KOPT-K1 (cell line): Measurements from ENCODE around the gene ARHGEF1.

ENCODE experiments used
- H3K27ac ChIP-seq: fragments of 200-600 bp; sonication (generic); 2 replicates; pipeline ENCODE4 v1.5.1; 2016; ENCODE audit warnings: antibody characterized with exemption, mild to moderate bottlenecking, low read depth, low read length; ENCODE audit not compliant: poor library complexity, severe bottlenecking
- H3K36me3 ChIP-seq: fragments of 200-600 bp; sonication (generic); 2 replicates; pipeline ENCODE4 v1.5.1; 2017; ENCODE audit warnings: antibody characterized with exemption, mild to moderate bottlenecking, low read length, moderate library complexity; ENCODE audit not compliant: insufficient read depth
- H3K9me3 ChIP-seq: fragments of 200-600 bp; sonication (generic); 2 replicates; pipeline ENCODE4 v1.5.1; 2017; ENCODE audit warnings: antibody characterized with exemption, low read length, mild to moderate bottlenecking; ENCODE audit not compliant: insufficient read depth, poor library complexity, severe bottlenecking

The ARHGEF1 gene, protein sequence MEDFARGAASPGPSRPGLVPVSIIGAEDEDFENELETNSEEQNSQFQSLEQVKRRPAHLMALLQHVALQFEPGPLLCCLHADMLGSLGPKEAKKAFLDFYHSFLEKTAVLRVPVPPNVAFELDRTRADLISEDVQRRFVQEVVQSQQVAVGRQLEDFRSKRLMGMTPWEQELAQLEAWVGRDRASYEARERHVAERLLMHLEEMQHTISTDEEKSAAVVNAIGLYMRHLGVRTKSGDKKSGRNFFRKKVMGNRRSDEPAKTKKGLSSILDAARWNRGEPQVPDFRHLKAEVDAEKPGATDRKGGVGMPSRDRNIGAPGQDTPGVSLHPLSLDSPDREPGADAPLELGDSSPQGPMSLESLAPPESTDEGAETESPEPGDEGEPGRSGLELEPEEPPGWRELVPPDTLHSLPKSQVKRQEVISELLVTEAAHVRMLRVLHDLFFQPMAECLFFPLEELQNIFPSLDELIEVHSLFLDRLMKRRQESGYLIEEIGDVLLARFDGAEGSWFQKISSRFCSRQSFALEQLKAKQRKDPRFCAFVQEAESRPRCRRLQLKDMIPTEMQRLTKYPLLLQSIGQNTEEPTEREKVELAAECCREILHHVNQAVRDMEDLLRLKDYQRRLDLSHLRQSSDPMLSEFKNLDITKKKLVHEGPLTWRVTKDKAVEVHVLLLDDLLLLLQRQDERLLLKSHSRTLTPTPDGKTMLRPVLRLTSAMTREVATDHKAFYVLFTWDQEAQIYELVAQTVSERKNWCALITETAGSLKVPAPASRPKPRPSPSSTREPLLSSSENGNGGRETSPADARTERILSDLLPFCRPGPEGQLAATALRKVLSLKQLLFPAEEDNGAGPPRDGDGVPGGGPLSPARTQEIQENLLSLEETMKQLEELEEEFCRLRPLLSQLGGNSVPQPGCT

DNA sequence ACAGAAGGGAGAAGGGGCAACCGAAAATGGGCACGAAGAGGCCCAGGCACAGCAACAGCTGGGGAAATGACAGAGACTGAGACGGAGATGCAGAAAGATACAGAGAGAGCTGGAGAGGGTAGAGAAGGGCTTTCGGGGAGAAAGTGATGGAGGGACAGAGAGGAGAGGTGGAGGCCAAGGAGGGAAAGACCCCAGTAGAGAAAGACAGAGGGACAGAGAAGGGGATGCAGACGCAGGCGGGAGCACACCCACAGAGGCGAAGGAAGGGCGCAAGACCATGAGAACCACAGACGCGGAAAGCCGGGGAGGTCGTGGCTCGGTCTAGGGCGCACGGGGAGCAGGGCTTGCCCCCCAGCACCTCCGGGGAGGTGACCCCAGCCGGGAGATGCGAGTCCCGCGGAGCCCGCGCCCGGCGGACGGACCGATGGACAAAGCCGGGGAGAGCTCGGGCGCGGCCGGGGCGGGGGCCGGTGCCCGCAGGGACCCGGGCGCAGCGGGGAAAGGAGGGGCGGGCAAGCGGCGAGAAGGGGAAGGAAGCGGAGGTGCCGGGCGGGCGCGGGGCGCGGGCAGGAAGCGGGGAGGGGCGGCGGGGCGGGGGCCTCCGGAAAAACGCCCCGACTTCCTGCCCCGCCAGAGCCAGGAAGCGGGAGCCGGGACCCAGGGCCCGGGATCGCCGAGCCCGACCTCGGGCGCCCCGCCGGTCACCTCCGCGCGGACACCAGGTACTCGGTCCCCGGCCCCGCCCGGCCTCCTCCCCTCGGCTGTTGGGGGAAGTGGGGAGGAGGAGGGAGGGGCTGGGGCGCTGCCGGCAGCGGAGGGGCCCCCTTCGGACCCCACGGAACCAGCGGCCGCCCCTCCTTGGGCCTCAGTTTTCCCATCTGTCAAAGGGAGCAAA lies at the start of gene ARHGEF1:
Gene ARHGEF1, plus strand, starts transcription at position 617 of the 895 bp plus-strand sequence. CDS start 4,899 bp downstream, outside the sequence.
- H3K27ac ChIP-seq: peak within 1 kb of the TSS; percentile 97
- H3K9me3 ChIP-seq: no peaks in the 10 kb centered on the region
- H3K36me3 ChIP-seq: peaks cover 12% of the 10 kb centered on the region; the same call in 1 of the 2 replicates

DNA sequence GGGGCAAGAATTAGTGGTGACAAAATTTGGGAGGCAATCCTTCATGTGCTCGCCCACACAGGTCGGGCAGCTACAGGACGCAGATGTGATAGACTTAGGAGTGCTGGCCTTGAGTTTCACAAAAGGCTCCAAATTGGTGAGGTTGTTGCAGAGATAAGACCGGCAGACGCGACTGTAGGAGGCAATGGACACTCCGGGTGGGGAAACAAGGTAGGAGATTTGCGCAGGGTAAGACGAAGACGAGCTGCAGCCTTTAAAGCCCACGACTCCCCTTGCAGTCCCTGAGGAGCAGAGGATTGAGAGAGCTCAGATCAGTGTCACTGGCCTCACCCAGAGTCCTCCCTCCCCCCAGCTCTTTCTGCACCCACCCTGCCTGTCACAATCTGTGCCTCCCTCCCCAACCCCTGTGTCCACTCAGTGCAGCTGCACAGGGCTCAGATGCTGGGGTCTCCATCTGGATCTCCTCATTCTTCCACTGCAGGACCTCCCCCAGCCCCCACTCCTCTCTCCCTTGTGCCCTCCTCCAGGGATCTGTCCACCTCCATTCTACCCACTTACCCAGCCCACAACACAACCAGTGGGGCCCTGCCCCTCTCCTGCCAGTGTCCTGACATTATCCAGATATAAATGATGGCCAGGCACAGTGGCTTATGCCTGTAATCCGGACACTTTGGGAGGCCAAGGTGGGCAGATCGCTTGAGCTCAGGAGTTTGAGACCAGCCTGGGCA lies 44.8 kb upstream of the ARHGEF1 start:
- H3K27ac ChIP-seq: no peak overlapping the region
- no peaks in the 10 kb centered on the region for H3K36me3 ChIP-seq
- H3K9me3 ChIP-seq: no peaks in the 10 kb centered on the region

DNA sequence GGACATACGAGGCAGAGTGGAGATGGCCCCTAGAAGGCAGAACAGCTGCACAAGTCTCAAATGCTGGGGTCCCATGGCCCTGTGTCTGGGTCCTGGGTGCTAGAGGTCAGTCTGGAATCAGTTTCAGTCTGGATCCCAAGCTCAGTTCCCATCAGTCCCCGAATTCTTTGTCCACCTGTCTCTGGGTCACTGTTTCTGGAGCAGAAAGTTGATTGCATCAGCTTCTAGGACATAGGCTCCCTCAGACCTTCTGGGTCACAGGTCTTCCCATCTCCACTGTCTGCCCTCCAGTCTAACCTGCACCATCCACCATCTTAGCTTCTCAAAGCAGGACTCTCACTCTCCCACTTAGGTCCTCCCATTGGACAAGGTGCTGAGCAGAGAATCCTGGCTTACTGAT lies 43.8 kb upstream of the ARHGEF1 start:
- H3K27ac ChIP-seq: no peak overlapping the region
- H3K9me3 ChIP-seq: no peaks in the 10 kb centered on the region
- H3K36me3 ChIP-seq: no peaks in the 10 kb centered on the region

DNA sequence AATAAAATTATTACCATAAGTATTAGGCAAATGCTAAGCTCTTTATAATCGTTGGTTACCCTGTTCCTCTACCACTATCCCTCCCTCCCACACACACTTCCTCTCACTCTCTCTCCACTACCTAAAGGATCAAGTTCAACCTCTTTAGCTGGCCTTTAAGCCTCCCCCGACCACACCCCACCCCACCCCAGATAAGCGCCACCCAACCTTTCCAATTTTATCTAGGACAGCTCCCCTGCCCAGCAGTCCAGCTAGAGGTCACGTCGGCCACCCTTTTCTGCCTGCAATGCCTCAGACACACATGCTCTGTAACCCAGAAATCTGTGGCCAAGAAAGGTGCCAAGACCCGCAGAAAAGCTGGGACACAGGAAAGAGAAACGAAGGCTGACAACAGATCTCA lies 39.6 kb upstream of the ARHGEF1 start:
- Histone ChIP-seq H3K27ac (no peak overlapping the region), H3K36me3 (no peaks in the 10 kb centered on the region), H3K9me3 (no peaks in the 10 kb centered on the region)

DNA sequence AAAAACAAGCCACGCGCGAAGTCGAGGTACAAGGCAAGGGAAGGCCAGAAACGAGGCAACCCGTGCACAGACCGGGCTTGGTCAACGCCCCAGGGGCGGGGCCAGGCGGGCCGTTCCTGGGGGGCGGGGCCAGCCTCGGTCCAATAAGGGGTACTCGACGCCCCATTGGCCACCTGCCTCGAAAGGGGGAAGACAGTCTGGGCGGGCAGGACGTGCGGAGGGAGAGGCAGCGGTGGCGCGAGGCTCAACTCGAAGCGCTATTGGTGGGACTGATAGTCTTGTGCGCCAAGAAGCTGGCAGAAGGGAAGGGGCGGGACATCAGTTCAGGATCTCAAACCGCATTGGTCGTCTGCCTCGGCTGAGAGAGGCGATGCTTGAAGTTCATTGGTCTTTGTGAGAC lies 38.4 kb upstream of the ARHGEF1 start, which contains the start of gene LYPD4:
Gene LYPD4, minus strand, starts transcription at position 83 of the 400 bp plus-strand sequence. CDS start 5,398 bp downstream, outside the sequence.
- Histone ChIP-seq H3K9me3 (no peaks in the 10 kb centered on the region), H3K27ac (no peak within 1 kb of the TSS), H3K36me3 (no peaks in the 10 kb centered on the region)

DNA sequence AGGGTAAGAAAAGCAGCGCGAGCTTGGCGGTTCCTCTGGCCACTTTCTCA lies 38.2 kb upstream of the ARHGEF1 start, which contains the start of gene DMRTC2:
Gene DMRTC2, plus strand, starts transcription at position 42 of the 50 bp plus-strand sequence. CDS start 2,387 bp downstream, outside the sequence.
- no peak within 1 kb of the TSS for H3K27ac ChIP-seq
- no peaks in the 10 kb centered on the region for H3K9me3 ChIP-seq
- no peaks in the 10 kb centered on the region for H3K36me3 ChIP-seq

DNA sequence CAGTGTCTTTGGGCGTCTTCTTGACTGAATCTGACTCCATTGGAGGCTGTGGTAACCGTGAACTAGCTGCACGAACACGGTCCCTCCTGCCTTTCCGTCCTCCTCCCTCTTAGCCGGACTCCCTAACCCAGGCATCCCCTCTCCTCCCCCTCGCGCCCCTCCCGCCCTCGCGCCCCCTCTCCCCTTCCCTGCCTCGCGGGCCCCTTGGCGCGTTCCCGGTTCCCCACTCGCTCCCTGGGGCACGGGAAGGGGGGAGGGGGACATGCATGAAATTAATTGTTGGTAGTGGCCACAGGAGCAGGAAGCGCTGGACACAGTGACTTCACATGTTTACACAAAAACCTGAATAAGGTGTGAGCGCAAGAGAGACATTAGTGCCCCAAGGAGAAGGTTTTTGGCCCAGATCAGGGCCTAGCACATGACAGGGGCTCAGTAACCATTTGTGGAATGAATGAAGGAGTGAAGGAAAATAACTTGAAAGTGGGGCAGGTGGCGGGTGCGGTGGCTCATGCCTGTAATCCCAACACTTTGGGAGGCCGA lies 37.9 kb upstream of the ARHGEF1 start:
- no peaks in the 10 kb centered on the region for H3K36me3 ChIP-seq
- no peaks in the 10 kb centered on the region for H3K9me3 ChIP-seq
- H3K27ac ChIP-seq: no peak overlapping the region

DNA sequence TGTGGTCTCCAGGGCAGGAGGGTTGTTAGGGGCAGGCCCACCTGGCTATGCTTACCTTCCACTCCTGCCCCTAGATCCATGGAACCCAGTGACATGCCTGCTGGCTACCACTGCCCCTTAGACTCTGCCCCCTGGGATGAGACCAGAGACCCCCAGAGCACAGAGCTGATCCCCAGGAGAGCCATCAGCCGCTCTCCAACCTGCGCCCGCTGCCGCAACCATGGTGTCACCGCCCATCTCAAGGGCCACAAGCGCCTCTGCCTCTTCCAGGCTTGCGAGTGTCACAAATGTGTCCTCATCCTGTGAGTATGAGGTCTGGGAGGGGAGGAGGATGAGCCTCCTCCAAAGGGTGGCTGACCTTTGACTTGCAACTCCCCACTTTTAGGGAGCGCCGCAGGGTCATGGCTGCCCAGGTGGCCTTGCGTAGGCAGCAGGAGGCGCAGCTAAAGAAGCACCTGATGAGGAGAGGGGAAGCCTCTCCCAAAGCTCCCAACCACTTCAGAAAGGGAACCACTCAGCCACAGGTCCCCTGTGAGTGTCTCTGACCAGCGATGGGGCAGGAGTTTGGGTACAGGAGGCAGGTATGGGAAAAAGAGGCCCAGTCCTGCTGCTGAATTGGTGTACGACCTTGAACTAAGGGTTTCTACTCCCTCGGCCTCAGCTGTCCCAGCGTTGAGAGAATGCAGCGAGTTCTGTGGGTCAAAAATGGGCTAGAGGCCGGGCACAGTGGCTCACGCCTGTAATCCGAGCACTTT lies 35.5 kb upstream of the ARHGEF1 start:
- Histone ChIP-seq H3K9me3 (no peaks in the 10 kb centered on the region), H3K36me3 (no peaks in the 10 kb centered on the region), H3K27ac (no peak overlapping the region)

DNA sequence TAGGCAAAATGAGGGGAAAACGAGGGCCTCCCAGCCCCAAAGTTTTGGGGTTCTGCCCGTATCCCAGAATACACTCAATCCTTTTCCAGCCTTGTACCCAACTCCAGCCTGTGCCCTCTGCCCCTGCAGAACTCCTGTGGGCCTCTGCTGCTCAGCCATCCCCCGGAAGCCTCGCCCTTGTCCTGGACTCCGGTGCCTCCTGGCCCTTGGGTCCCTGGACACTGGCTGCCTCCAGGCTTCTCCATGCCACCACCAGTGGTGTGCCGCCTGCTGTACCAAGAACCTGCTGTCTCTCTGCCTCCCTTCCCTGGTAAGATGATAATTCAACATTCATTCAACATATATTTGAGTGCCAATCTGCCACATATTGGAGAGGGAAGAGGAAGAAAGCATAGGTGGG lies 34.3 kb upstream of the ARHGEF1 start:
- no peaks in the 10 kb centered on the region for H3K9me3 ChIP-seq
- no peaks in the 10 kb centered on the region for H3K36me3 ChIP-seq

DNA sequence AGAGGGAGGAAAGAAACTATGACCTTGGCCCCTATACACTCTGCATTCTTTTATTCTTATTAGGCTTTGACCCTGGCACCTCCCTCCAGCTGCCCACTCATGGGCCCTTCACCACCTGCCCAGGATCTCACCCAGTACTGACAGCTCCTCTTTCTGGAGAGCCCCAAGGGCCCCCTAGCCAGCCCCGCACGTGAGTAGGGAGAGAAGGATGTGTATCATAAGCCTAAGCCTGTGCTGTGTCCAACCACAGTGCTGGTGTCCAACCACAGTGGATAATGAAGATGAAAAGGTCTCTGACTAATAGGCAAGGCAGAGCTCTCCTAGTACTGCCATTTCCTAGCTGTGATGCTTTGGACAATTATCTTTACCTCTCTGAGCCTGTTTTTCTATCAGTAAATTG lies 33.9 kb upstream of the ARHGEF1 start:
- H3K36me3 ChIP-seq: no peaks in the 10 kb centered on the region
- no peaks in the 10 kb centered on the region for H3K9me3 ChIP-seq
- H3K27ac ChIP-seq: no peak overlapping the region

More for the DNA sequence above, 34.3 kb upstream of the ARHGEF1 start:
- H3K27ac ChIP-seq: no peak overlapping the region

DNA sequence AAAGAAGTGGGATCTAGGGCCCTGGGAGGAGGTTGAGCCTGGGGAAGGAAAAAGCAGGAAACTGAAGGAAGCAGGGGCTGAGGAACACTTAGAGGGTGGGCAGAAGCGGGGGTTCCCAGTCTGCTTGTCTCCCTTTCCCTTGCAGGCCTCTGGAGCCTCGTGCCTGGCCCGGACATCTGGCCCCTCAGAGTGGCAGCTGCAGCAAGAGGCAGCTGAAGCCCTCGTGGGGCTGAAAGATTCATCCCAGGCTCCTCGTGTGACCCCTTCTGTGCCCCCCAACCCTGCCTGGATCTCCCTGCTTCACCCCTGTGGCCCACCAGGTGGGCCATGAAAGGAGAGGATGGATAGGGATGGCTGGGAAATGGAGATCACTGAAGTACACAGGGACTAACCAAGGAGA lies 32.6 kb upstream of the ARHGEF1 start:
- Histone ChIP-seq H3K27ac (no peak overlapping the region), H3K9me3 (no peaks in the 10 kb centered on the region), H3K36me3 (no peaks in the 10 kb centered on the region)

DNA sequence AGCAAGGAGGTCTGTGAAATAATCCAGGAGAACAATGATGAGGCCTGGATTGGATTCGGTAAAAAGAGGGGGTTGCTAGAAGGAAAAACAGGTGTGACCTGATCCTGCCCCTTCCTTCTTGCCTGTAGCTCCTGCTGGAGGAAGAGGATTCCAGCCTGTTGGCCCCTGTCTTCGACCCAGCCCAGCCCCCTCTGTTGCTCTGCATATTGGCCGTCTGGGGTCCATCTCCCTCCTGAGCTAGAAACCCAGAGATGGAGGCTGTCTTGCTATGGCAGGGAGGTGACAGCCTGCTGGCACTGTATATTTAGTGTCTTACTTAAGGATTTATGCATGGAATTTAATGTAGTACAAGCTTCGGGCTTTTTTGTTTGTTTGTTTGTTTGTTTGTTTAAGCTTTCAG lies 31.5 kb upstream of the ARHGEF1 start:
- Histone ChIP-seq H3K9me3 (no peaks in the 10 kb centered on the region), H3K27ac (no peak overlapping the region), H3K36me3 (no peaks in the 10 kb centered on the region)

DNA sequence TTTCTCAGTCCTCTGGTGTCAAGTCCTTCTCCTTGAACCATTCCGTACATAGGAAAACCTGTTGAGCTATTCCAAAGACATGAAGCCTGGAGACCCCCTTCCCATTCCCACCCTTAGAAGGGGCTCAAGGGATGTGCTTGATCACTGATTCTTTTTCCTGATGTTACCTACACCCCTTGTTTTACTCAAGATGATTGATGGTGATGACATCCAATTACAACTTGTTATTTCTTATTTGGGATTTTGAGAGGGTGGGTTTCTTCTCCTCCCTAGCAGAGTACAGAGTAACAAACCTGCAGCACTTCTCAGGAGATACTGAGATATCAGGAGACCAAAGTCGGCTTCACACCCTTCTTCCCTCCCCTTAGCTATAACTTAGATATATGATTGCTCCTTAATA lies 29.6 kb upstream of the ARHGEF1 start:
- Histone ChIP-seq H3K27ac (no peak overlapping the region), H3K36me3 (no peaks in the 10 kb centered on the region), H3K9me3 (no peaks in the 10 kb centered on the region)

DNA sequence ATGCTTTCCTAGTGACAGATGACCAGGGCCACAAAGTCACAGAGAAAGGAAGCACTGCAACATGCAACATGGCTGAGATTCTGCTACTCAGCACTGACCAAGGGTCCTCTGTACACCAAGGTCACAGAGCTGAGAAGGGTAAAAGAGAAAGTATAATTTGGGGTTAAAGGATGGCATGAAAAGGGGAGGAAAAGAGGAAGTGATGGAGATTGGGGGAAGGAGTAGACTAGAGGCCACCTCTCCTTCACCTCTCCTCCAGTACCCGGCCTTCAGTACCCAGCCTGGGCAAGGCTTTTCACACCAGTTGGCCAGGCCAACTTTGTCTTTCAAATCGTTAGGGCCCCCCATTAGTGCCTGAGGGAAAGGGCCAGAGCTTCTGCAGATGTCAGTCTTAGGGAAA lies 29.2 kb upstream of the ARHGEF1 start:
- no peaks in the 10 kb centered on the region for H3K9me3 ChIP-seq
- no peaks in the 10 kb centered on the region for H3K36me3 ChIP-seq
- no peak overlapping the region for H3K27ac ChIP-seq
